GM13976 (cell line): Measurements from ENCODE around the gene ARHGAP18.

Source experiments
- DNase-seq: peaks from one replicate; pipeline ENCODE4 v3.0.0; 2012; ENCODE audit warnings: low spot score
- CTCF ChIP-seq: IDR thresholded peaks from 2 replicates; pipeline ENCODE4 v1.5.1; 2012; ENCODE audit warnings: borderline replicate concordance, mild to moderate bottlenecking; ENCODE audit not compliant: insufficient read depth; ENCODE audit errors: extremely low read depth, missing control alignments, control extremely low read depth
- in situ Hi-C: fragments of 300-500 bp; cut with MboI; formaldehyde crosslinking; loops from one replicate; pipeline ENCODE4 v1.12.0; 2022; ENCODE audit warnings: low sequenced_read_pairs, mixed read lengths, inconsistent platforms; ENCODE audit not compliant: unreplicated experiment

ARHGAP18 gene

GRCh38 chr6:129705212-129705611 is 4.8 kb downstream of the ARHGAP18 start:
- in situ Hi-C loops, result no loop called here
- no peak for TF ChIP-seq CTCF
- no peak for DNase-seq

- no peak for DNase-seq
- in situ Hi-C loops, result no loop called here
- no peak for TF ChIP-seq CTCF
These were observed 5.3 kb downstream of the ARHGAP18 start for GRCh38 chr6:129704708-129705107.

GRCh38 chr6:129701721-129702455 is 8.1 kb downstream of the ARHGAP18 start:
- no peak for DNase-seq
- in situ Hi-C loops, result no loop called here
- no peak for TF ChIP-seq CTCF

- in situ Hi-C loops, result no loop called here
- no peak for DNase-seq
- TF ChIP-seq CTCF, result no peak
These were observed 9.3 kb downstream of the ARHGAP18 start for GRCh38 chr6:129700666-129701065.

- in situ Hi-C loops, result no loop called here
- no peak for DNase-seq
- TF ChIP-seq CTCF, result no peak
These were observed 10.3 kb downstream of the ARHGAP18 start for GRCh38 chr6:129699659-129700058.

- no peak for TF ChIP-seq CTCF
- in situ Hi-C loops, result no loop called here
- no peak for DNase-seq
These were observed 11.5 kb downstream of the ARHGAP18 start for GRCh38 chr6:129698430-129698829.
